ENCODE results near the gene MAD1L1.
"Not testable (repeated sequence)": the region's sequence is repeated elsewhere in the genome, so short reads cannot be mapped to it uniquely, and the experiment has no call there.

The MAD1L1 gene

GRCh38 chr7:1825647-1825896 is 407.2 kb downstream of the MAD1L1 start:
- not testable (repeated sequence) for H3K36me3 ChIP-seq (ENCODE audit: insufficient read depth, low read length); H3K9ac ChIP-seq (ENCODE audit: low read depth, low read length); H3K4me1 ChIP-seq (ENCODE audit: insufficient read depth, low read length); H3K9me3 ChIP-seq (ENCODE audit: control insufficient read depth, insufficient read depth, low read length)

GRCh38 chr7:1824882-1825646 is 407.7 kb downstream of the MAD1L1 start:
- not testable (repeated sequence) for H3K4me1 ChIP-seq (ENCODE audit: insufficient read depth, low read length); H3K9ac ChIP-seq (ENCODE audit: low read depth, low read length); H3K36me3 ChIP-seq (ENCODE audit: insufficient read depth, low read length); H3K9me3 ChIP-seq (ENCODE audit: control insufficient read depth, insufficient read depth, low read length)

GRCh38 chr7:1824151-1824881 is 408.4 kb downstream of the MAD1L1 start:
- H3K9me3 ChIP-seq (ENCODE audit: control insufficient read depth, insufficient read depth, low read length); H3K9ac ChIP-seq (ENCODE audit: low read depth, low read length); H3K4me1 ChIP-seq (ENCODE audit: insufficient read depth, low read length); H3K36me3 ChIP-seq (ENCODE audit: insufficient read depth, low read length): not testable (repeated sequence)

GRCh38 chr7:1823376-1824150 is 409.2 kb downstream of the MAD1L1 start:
- Histone ChIP-seq H3K4me1 (ENCODE audit: insufficient read depth, low read length) (no peaks in the 10 kb centered on the region), H3K9ac (ENCODE audit: low read depth, low read length) (no peak overlapping the region), H3K9me3 (ENCODE audit: control insufficient read depth, insufficient read depth, low read length) (no peaks in the 10 kb centered on the region), H3K36me3 (ENCODE audit: insufficient read depth, low read length) (no peaks in the 10 kb centered on the region)

- H3K9ac ChIP-seq (ENCODE audit: low read depth, low read length): no peak overlapping the region
- H3K9me3 ChIP-seq (ENCODE audit: control insufficient read depth, insufficient read depth, low read length): no peaks in the 10 kb centered on the region
- H3K36me3 ChIP-seq (ENCODE audit: insufficient read depth, low read length): no peaks in the 10 kb centered on the region
- no peaks in the 10 kb centered on the region for H3K4me1 ChIP-seq (ENCODE audit: insufficient read depth, low read length)
Observed at GRCh38 chr7:1819259-1819841, 413.4 kb downstream of the MAD1L1 start.

DNA sequence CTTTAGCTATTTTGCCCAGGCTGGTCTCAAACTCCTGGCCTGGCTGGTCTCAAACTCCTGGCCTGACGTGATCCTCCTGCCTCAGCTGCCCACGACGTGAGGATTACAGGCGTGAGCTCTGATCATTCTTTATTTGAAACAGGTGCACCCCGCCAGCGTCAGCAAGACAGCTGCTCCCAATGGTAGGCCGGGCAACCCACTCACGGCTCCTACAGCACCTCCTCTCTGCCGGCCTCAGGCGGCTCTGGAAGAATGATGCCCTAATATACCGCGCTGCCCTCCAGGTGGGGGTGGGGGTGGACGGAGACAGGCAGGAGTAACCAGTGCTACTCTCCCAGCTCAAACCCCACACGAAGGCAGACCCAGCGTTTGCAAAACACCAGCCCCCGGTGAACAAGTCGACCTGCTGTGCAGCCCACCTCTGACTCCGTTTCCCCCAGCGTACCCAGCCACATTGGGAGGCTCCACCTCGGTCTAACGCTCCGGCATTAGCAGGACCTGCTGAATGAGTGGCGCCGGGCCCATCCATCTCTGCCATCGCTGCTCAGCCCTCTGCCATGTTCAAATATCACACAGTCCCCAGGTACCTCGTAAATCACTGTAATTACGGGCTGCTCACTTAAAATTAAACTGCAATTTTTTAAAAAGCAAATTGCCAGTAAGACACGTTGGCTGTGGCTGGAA is 414.0 kb downstream of the MAD1L1 start:
- H3K36me3 ChIP-seq (ENCODE audit: insufficient read depth, low read length): no peaks in the 10 kb centered on the region
- no peak overlapping the region for H3K9ac ChIP-seq (ENCODE audit: low read depth, low read length)
- H3K9me3 ChIP-seq (ENCODE audit: control insufficient read depth, insufficient read depth, low read length): no peaks in the 10 kb centered on the region
- H3K4me1 ChIP-seq (ENCODE audit: insufficient read depth, low read length): no peaks in the 10 kb centered on the region

GRCh38 chr7:1817061-1817712 is 415.6 kb downstream of the MAD1L1 start:
- H3K36me3 ChIP-seq (ENCODE audit: insufficient read depth, low read length): no peaks in the 10 kb centered on the region
- H3K9me3 ChIP-seq (ENCODE audit: control insufficient read depth, insufficient read depth, low read length): no peaks in the 10 kb centered on the region
- H3K4me1 ChIP-seq (ENCODE audit: insufficient read depth, low read length): no peaks in the 10 kb centered on the region
- no peak overlapping the region for H3K9ac ChIP-seq (ENCODE audit: low read depth, low read length)

DNA sequence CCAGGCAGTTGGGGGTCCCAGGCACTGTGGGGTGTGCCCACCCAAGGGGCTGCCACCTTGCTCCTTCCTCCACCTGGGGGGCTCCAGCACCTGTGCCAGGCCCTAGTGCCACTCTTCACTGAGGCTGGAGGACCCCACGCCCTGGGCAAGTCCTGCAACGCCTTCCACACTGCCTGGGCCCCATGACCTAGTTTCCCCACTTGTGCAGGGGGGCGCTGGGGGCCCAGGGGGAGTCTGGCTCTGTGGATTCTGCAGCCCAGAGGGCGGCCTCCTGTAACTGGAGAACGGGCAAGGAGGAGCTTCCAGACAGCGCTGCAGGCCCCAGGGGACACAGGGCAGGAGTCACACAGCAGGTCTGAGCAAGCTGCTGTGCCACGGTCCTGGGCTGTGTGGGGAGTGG is 416.3 kb downstream of the MAD1L1 start:
- not testable (repeated sequence) for H3K4me1 ChIP-seq (ENCODE audit: insufficient read depth, low read length)

DNA sequence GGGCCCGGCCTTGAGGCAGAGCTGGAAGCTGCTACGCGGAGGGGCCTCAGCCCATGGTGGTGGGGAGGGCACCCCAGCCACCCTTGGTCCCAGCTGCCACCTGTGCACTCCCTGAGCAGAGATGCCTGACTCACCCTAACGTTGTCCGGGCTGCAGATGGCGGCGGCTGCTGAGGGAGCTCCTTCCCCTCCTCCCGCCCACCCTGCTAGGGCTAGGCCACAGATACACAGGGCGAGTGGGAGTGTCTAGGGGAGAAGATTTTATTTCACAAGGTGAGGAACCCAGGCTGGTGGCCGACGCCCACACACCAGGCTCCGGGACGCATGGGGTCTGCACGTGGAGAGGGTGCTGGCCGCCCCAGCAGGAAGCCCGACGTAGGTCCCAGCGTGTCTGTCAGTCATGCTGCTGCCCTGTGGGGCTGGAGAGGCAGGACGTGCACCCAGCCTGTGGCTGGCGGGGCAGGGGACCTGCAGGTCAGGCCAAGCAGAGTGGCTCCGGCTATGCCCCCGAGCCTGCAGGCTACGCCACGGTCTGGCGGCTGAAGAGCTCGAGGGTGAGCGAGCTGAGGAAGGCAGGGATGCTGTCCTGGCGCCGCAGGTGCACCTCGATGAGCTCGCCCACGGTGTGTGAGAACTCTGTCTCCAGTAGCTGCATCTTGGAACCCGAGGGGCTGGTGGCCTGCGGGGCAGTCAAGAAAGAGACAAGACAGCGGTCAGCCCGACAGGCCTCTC is 417.0 kb downstream of the MAD1L1 start:
- not testable (repeated sequence) for H3K36me3 ChIP-seq (ENCODE audit: insufficient read depth, low read length); H3K4me1 ChIP-seq (ENCODE audit: insufficient read depth, low read length); H3K9me3 ChIP-seq (ENCODE audit: control insufficient read depth, insufficient read depth, low read length); H3K9ac ChIP-seq (ENCODE audit: low read depth, low read length)

More for the DNA sequence above, 416.3 kb downstream of the MAD1L1 start:
- not testable (repeated sequence) for H3K9ac ChIP-seq (ENCODE audit: low read depth, low read length); H3K9me3 ChIP-seq (ENCODE audit: control insufficient read depth, insufficient read depth, low read length); H3K36me3 ChIP-seq (ENCODE audit: insufficient read depth, low read length)

- Histone ChIP-seq H3K4me1 (ENCODE audit: insufficient read depth, low read length) (no peaks in the 10 kb centered on the region), H3K9me3 (ENCODE audit: control insufficient read depth, insufficient read depth, low read length) (no peaks in the 10 kb centered on the region), H3K36me3 (ENCODE audit: insufficient read depth, low read length) (no peaks in the 10 kb centered on the region), H3K9ac (ENCODE audit: low read depth, low read length) (no peak overlapping the region)
Observed at GRCh38 chr7:1815051-1815481, 417.7 kb downstream of the MAD1L1 start.

GRCh38 chr7:1814089-1814811 is 418.5 kb downstream of the MAD1L1 start:
- H3K9ac ChIP-seq (ENCODE audit: low read depth, low read length): no peak overlapping the region
- H3K4me1 ChIP-seq (ENCODE audit: insufficient read depth, low read length): no peaks in the 10 kb centered on the region
- H3K9me3 ChIP-seq (ENCODE audit: control insufficient read depth, insufficient read depth, low read length): no peaks in the 10 kb centered on the region
- H3K36me3 ChIP-seq (ENCODE audit: insufficient read depth, low read length): no peaks in the 10 kb centered on the region

- H3K36me3 ChIP-seq (ENCODE audit: insufficient read depth, low read length): no peaks in the 10 kb centered on the region
- H3K9ac ChIP-seq (ENCODE audit: low read depth, low read length): no peak overlapping the region
- no peaks in the 10 kb centered on the region for H3K4me1 ChIP-seq (ENCODE audit: insufficient read depth, low read length)
- H3K9me3 ChIP-seq (ENCODE audit: control insufficient read depth, insufficient read depth, low read length): no peaks in the 10 kb centered on the region
Observed at GRCh38 chr7:1813394-1814088, 419.2 kb downstream of the MAD1L1 start.

Data from ES-I3 (cell line).